IPS-15b (cell line): Measurements from ENCODE around the gene HTR6.

Experiments used
- H3K27me3 ChIP-seq: one replicate; pipeline ENCODE4 v1.6.1; 2013; ENCODE audit warnings: low read length; ENCODE audit not compliant: control insufficient read depth, insufficient read depth
- H3K36me3 ChIP-seq: one replicate; pipeline ENCODE4 v1.6.1; 2013; ENCODE audit warnings: low read length; ENCODE audit not compliant: control insufficient read depth, insufficient read depth
- H3K4me1 ChIP-seq: one replicate; pipeline ENCODE4 v1.6.1; 2013; ENCODE audit warnings: mild to moderate bottlenecking, low read length; ENCODE audit not compliant: control insufficient read depth, insufficient read depth
- H3K4me3 ChIP-seq: one replicate; pipeline ENCODE4 v1.5.1; 2013; ENCODE audit warnings: low read depth, low read length
- H3K9ac ChIP-seq: one replicate; pipeline ENCODE4 v1.6.1; 2013; ENCODE audit warnings: low read depth, mild to moderate bottlenecking, low read length
- H3K9me3 ChIP-seq: one replicate; pipeline ENCODE4 v1.6.1; 2013; ENCODE audit warnings: mild to moderate bottlenecking, low read length; ENCODE audit not compliant: control insufficient read depth, insufficient read depth

Gene HTR6

DNA sequence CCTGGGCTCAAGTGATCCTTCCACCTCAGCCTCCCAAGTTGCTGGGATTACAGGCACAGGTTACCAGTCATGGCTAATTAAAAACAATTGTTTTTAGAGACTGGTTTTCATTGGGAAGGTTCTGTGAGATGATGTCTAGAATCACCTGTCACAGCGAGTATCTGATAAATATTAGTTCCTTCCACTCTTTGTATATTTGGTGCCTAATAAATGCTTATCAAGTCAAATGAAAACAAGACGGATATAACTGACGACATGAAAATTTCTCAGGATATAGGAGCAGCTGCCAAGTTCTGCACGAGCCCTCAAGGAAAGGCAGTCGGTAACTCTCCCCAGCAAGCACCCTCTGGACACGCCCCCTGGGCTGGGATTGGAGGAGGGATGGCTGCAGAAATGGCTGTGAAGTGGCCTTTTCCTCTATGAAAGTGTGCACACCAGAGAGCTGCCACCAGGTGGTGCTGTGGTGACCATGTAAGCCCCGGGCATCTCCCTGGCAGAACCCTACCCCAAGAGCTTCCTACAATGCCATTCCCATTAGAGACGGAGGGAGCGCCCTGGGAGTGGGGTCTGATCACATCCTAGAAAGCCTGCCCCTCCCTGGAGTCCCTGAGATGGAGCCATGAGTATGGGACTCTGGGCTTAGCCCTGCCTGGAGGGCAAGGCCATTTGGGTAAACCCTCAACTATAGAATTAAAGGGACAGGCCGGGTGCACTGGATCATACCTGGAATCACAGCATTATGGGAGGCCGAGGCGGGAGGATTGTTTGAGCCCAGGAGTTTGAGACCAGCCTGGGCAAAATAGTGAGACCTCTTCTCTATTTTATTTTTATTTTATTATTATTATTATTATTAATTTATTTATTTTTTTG is 50.9 kb downstream of the HTR6 start:
- Histone ChIP-seq H3K27me3 (no peaks in the 10 kb centered on the region), H3K4me3 (no peak overlapping the region), H3K9me3 (no peaks in the 10 kb centered on the region), H3K9ac (no peak overlapping the region), H3K36me3 (no peaks in the 10 kb centered on the region), H3K4me1 (no peaks in the 10 kb centered on the region)

DNA sequence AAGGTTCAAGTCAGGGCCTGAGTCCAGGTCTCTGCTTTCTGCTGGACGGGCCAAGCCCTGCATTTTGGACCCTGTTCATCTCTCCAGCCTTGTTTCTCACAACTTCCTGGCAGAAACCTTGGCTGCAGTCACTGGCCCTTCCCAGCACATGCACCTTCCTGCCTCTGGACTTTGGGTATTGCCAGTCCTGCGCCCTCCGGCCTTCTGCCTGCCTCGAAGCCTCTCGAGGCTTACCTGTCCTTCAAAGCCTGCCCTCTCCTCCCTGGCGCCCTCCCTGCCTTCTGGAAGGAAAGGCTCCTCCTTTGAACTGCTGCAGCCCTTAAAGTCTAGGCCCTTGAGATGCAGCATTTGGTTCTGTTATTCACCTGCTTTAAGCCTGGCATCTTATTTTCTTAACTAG is 52.8 kb downstream of the HTR6 start:
- Histone ChIP-seq H3K4me1 (no peaks in the 10 kb centered on the region), H3K27me3 (no peaks in the 10 kb centered on the region), H3K4me3 (no peak overlapping the region), H3K9me3 (no peaks in the 10 kb centered on the region), H3K36me3 (no peaks in the 10 kb centered on the region), H3K9ac (no peak overlapping the region)

- Histone ChIP-seq H3K4me1 (no peaks in the 10 kb centered on the region), H3K27me3 (no peaks in the 10 kb centered on the region), H3K36me3 (no peaks in the 10 kb centered on the region), H3K9ac (no peak overlapping the region), H3K4me3 (no peak overlapping the region), H3K9me3 (no peaks in the 10 kb centered on the region)
Observed at GRCh38 chr1:19720174-19720573, 55.5 kb downstream of the HTR6 start.

- Histone ChIP-seq H3K4me1 (no peaks in the 10 kb centered on the region), H3K27me3 (no peaks in the 10 kb centered on the region), H3K36me3 (no peaks in the 10 kb centered on the region), H3K9me3 (no peaks in the 10 kb centered on the region), H3K4me3 (no peak overlapping the region), H3K9ac (no peak overlapping the region)
Observed at GRCh38 chr1:19720973-19721372, 56.3 kb downstream of the HTR6 start.

DNA sequence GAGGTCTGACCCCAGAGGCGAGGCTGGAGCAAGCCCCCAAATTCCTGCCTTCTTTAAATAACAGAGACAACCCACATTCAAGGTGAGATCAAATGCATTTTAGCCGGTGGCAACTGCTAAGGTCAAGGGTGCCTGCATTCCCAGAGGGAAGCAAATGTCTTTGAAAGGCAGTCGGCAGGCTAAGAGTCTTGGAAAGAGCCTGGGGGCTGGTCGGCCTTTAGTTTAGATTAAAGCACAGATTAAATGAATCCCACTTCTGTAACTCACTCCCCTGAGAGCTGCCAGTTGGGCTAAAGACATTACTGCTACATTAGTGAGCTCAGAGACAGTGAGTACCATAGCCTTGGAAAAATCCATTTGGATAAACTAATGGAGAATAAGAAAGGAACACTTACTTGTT is 59.2 kb downstream of the HTR6 start:
- Histone ChIP-seq H3K9me3 (no peaks in the 10 kb centered on the region), H3K9ac (no peak overlapping the region), H3K4me3 (no peak overlapping the region), H3K4me1 (no peaks in the 10 kb centered on the region), H3K27me3 (no peaks in the 10 kb centered on the region), H3K36me3 (no peaks in the 10 kb centered on the region)

DNA sequence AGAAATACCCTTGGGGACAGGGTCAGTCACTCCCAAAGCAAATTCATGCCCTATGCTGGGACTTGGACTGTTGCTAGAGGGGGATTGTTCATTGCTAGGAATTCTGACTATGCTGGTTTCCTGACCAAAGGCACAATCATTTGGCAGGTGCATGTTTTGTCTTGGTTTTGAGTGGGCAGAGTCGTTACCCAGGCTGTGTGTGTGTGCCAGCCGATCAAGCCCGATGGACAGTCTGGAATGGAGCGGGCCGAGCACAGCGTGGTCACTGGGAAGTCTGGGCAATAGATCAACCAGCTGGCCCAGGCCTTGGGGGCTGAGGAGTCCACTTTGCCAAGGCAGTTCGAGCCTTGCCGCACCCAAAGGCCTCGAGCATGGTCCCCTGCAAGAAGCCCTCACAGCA is 60.9 kb downstream of the HTR6 start:
- Histone ChIP-seq H3K4me3 (no peak overlapping the region), H3K36me3 (no peaks in the 10 kb centered on the region), H3K27me3 (no peaks in the 10 kb centered on the region), H3K4me1 (no peaks in the 10 kb centered on the region), H3K9me3 (no peaks in the 10 kb centered on the region), H3K9ac (no peak overlapping the region)

DNA sequence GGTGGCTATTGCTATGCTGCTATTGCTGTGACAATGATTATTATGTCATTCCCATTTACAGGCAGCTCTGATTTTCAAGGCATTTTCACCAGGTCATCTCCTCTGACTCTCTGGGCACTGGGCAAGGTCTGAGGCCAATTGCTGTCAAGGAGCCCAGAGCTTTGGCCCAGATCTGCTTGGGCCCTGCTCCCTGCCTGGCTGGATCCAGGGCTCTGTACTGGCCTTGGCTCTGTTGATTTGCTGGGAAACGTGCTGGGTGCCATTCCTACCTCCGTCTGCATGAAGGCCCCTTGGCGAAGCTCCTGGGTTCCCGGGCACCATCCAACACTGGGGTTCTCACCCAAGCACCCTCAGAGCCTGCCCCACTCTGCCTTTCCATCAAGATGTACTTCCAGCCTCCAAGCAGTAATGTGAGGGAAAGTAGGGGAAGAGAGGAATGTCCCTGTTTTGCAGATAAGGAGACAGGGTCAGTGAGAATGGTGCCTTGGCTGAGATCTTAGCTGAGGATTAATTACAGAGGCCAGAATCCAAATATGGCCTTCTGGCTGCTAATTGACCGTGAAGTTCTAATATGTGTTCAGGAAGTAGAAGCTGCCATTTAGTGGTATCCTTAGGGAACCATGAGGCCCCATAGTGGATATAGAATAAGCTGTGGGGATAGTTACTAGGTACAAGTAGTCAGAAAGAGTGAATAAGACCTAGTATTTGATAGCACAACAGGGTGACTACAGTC is 63.9 kb downstream of the HTR6 start:
- Histone ChIP-seq H3K9me3 (no peaks in the 10 kb centered on the region), H3K4me1 (no peaks in the 10 kb centered on the region), H3K9ac (no peak overlapping the region), H3K36me3 (no peaks in the 10 kb centered on the region), H3K27me3 (no peaks in the 10 kb centered on the region), H3K4me3 (no peak overlapping the region)

- Histone ChIP-seq H3K9ac (no peak overlapping the region), H3K4me3 (no peak overlapping the region), H3K36me3 (no peaks in the 10 kb centered on the region), H3K4me1 (no peaks in the 10 kb centered on the region), H3K27me3 (no peaks in the 10 kb centered on the region), H3K9me3 (no peaks in the 10 kb centered on the region)
Observed at GRCh38 chr1:19730232-19730631, 65.6 kb downstream of the HTR6 start.
